ENCODE measurements around the gene ZNF385A. TPM values are rescaled to one million over a fixed set of nuclear protein-coding genes. Genes with fewer than 3 reads are reported as not detected.

The ZNF385A gene
- total and polyA plus RNA-seq, 2 donors from 2014 or later = 10.2 to 16.6 TPM

DNA sequence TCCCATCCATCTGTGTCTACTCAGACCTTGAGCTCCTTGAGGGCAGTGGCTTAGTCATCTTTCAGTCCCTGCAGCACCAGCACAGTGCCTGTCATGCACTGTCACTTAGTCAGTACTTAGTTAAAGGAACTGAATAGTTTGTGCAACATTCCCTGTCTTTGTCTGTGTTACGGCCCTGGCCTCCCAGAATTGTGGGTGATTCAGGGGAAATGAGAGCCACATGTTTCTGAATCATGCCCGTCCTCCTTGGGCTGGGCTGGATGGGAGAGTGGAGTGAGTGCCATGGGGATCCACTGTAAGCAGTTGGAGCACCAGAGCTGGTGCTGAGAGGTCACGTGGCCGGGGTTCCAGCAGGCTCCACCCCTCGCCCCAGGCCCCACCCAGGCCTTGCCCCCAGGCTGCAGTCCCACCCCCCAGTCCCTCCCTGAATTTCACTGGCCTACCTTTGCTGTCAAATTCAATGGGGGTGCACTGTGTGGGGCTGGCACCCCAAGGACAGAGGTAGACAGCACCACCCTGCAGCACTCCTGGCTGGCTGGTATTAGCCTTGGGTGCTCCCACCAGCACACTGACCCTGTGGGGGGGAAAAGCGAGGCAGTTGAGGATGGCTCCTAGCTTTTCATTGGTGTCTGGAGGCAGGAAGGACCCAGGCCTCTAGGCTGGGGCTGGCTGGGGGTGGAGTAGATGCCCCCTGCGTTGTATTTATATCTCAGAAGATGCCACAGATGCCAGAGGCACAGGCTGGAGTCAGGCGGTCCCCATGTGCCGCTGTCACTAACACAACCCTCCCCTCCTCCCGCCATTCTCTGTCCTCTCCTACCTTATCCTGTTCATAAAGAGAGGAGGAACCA, 27.1 kb upstream of the ZNF385A start:
- intact Hi-C loops (cut with DNase I) = no loop called here
- H3K4me1 ChIP-seq (ENCODE audit: control insufficient read depth in 2 of 3, insufficient read depth in 2 of 3, low read depth in 1 of 3, low read length in 3 of 3) = peaks cover 0 to 14% (median 4%) of the 10 kb centered on the region in 3 donors
- DNase-seq (no peak), FAIRE-seq (no peak)
- peaks cover 0 to 4% (median 4%) of the 10 kb centered on the region in 3 donors for H3K36me3 ChIP-seq (ENCODE audit: control insufficient read depth in 2 of 3, insufficient read depth in 3 of 3, low read length in 3 of 3)
- H3K9ac ChIP-seq (ENCODE audit: low read length in 3 of 3) = no peak overlapping the region
- no peaks in the 10 kb centered on the region for H3K27me3 ChIP-seq (ENCODE audit: control insufficient read depth, insufficient read depth, low read length)
- no peak overlapping the region for H3K4me3 ChIP-seq (ENCODE audit: low read length in 3 of 3)
- H3K9me3 ChIP-seq (ENCODE audit: control insufficient read depth in 2 of 3, insufficient read depth in 1 of 3, low read length in 3 of 3) = no peaks in the 10 kb centered on the region
- TF ChIP-seq, protein P1, sequence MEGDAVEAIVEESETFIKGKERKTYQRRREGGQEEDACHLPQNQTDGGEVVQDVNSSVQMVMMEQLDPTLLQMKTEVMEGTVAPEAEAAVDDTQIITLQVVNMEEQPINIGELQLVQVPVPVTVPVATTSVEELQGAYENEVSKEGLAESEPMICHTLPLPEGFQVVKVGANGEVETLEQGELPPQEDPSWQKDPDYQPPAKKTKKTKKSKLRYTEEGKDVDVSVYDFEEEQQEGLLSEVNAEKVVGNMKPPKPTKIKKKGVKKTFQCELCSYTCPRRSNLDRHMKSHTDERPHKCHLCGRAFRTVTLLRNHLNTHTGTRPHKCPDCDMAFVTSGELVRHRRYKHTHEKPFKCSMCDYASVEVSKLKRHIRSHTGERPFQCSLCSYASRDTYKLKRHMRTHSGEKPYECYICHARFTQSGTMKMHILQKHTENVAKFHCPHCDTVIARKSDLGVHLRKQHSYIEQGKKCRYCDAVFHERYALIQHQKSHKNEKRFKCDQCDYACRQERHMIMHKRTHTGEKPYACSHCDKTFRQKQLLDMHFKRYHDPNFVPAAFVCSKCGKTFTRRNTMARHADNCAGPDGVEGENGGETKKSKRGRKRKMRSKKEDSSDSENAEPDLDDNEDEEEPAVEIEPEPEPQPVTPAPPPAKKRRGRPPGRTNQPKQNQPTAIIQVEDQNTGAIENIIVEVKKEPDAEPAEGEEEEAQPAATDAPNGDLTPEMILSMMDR (IDR thresholded peaks at IDR 0.05; ENCODE audit: borderline replicate concordance, extremely low read depth, insufficient read depth) = no peak
- H3K27ac ChIP-seq (ENCODE audit: low read depth in 2 of 2, low read length in 2 of 2) = no peak overlapping the region

DNA sequence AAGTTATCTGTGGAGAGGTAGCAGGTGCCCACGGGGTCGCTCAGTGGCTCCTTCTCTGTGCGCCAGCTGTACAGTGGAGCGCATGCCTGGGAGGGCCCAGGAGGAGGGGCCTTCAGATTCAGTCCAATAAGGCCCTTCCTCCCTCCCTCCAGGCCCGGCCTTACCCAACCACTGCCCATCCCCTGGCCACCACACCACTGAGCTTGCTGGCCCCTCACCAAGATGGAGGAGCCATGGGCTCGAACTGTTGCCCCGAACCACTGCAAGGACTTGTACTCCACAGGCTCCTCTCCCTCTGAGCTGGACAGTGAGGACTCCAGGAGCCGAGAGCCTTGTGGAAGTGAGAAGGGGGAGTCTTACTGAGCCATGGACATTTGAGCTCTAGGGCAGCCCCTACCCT, 24.7 kb upstream of the ZNF385A start:
- no peak overlapping the region for H3K9ac ChIP-seq (ENCODE audit: low read length in 3 of 3)
- no peak overlapping the region for H3K27ac ChIP-seq (ENCODE audit: low read depth in 2 of 2, low read length in 2 of 2)
- DNase-seq (no peak), FAIRE-seq (no peak)
- peaks cover 0 to 10% (median 0%) of the 10 kb centered on the region in 3 donors for H3K4me1 ChIP-seq (ENCODE audit: control insufficient read depth in 2 of 3, insufficient read depth in 2 of 3, low read depth in 1 of 3, low read length in 3 of 3)
- no peaks in the 10 kb centered on the region for H3K27me3 ChIP-seq (ENCODE audit: control insufficient read depth, insufficient read depth, low read length)
- TF ChIP-seq, protein P1 (IDR thresholded peaks at IDR 0.05; ENCODE audit: borderline replicate concordance, extremely low read depth, insufficient read depth) = no peak
- intact Hi-C loops (cut with DNase I) = no loop called here
- H3K36me3 ChIP-seq (ENCODE audit: control insufficient read depth in 2 of 3, insufficient read depth in 3 of 3, low read length in 3 of 3) = peaks cover 0 to 4% (median 4%) of the 10 kb centered on the region in 3 donors
- H3K4me3 ChIP-seq (ENCODE audit: low read length in 3 of 3) = no peak overlapping the region
- no peaks in the 10 kb centered on the region for H3K9me3 ChIP-seq (ENCODE audit: control insufficient read depth in 2 of 3, insufficient read depth in 1 of 3, low read length in 3 of 3)

DNA sequence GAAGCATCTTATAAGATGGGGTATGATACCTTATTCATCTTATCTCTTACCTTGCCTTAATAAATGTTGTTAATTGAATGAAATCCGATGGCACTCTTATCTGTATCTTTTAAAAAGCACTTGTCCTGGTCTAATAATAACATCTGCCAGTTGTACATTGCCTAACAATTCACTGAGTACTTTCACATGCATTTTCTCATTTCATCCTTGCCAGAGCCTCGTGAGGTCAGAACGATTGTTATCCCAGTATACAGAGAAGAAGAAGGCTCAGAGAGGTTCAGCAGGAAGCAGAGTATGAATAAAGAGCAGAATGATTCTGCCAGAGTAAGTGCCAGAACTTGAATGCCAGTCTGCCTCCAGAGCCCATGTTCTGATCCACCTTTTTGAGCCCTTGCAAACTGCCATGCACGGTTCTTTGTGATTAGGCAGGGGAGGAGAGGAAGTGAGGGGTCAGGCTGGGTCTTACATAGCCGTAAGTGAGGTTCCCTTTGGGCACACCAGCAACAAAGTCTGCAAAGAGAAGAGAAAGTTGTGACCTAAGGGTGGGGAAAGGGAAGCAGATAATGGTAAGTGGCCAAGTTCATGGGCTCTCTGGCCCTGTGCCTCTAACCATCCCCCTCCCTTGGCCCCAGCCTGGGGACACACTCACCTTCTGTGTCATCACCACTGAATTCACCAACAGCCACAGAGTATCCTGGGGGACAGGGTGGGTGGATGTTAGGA, 22.8 kb upstream of the ZNF385A start:
- H3K27me3 ChIP-seq (ENCODE audit: control insufficient read depth, insufficient read depth, low read length) = no peaks in the 10 kb centered on the region
- FAIRE-seq = no peak
- no peak for DNase-seq
- peaks cover 0 to 4% (median 4%) of the 10 kb centered on the region in 3 donors for H3K36me3 ChIP-seq (ENCODE audit: control insufficient read depth in 2 of 3, insufficient read depth in 3 of 3, low read length in 3 of 3)
- intact Hi-C loops (cut with DNase I) = no loop called here
- no peak overlapping the region for H3K9ac ChIP-seq (ENCODE audit: low read length in 3 of 3)
- H3K4me3 ChIP-seq (ENCODE audit: low read length in 3 of 3) = no peak overlapping the region
- H3K9me3 ChIP-seq (ENCODE audit: control insufficient read depth in 2 of 3, insufficient read depth in 1 of 3, low read length in 3 of 3) = no peaks in the 10 kb centered on the region
- TF ChIP-seq, protein P1 (IDR thresholded peaks at IDR 0.05; ENCODE audit: borderline replicate concordance, extremely low read depth, insufficient read depth) = no peak
- H3K27ac ChIP-seq (ENCODE audit: low read depth in 2 of 2, low read length in 2 of 2) = no peak overlapping the region
- peaks cover 0 to under 1% (median 0%) of the 10 kb centered on the region in 3 donors for H3K4me1 ChIP-seq (ENCODE audit: control insufficient read depth in 2 of 3, insufficient read depth in 2 of 3, low read depth in 1 of 3, low read length in 3 of 3)
